Measurements from ENCODE around the gene NADSYN1. TPM values are rescaled to one million over a fixed set of nuclear protein-coding genes. Genes with fewer than 3 reads are reported as not detected.

Gene NADSYN1
- total RNA-seq, 1 donor from 2014 or later: 66.6 TPM

GRCh38 chr11:71463331-71464211 lies 10.6 kb downstream of the NADSYN1 start:
- peaks cover 37% of the 10 kb centered on the region for H3K36me3 Mint-ChIP-seq
- no peaks in the 10 kb centered on the region for H3K9me3 Mint-ChIP-seq
- TF ChIP-seq, protein P1, sequence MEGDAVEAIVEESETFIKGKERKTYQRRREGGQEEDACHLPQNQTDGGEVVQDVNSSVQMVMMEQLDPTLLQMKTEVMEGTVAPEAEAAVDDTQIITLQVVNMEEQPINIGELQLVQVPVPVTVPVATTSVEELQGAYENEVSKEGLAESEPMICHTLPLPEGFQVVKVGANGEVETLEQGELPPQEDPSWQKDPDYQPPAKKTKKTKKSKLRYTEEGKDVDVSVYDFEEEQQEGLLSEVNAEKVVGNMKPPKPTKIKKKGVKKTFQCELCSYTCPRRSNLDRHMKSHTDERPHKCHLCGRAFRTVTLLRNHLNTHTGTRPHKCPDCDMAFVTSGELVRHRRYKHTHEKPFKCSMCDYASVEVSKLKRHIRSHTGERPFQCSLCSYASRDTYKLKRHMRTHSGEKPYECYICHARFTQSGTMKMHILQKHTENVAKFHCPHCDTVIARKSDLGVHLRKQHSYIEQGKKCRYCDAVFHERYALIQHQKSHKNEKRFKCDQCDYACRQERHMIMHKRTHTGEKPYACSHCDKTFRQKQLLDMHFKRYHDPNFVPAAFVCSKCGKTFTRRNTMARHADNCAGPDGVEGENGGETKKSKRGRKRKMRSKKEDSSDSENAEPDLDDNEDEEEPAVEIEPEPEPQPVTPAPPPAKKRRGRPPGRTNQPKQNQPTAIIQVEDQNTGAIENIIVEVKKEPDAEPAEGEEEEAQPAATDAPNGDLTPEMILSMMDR (conservative IDR thresholded peaks at IDR 0.05): no peak
- peaks cover 13% of the 10 kb centered on the region for H3K4me1 Mint-ChIP-seq (ENCODE audit: unreplicated experiment)
- peak overlapping the region; percentile 48 for H3K27ac Mint-ChIP-seq
- no peak overlapping the region for H3K4me3 Mint-ChIP-seq
- no peaks in the 10 kb centered on the region for H3K27me3 Mint-ChIP-seq
- no peak for DNase-seq (ENCODE audit: extremely low spot score, unreplicated experiment)

DNA sequence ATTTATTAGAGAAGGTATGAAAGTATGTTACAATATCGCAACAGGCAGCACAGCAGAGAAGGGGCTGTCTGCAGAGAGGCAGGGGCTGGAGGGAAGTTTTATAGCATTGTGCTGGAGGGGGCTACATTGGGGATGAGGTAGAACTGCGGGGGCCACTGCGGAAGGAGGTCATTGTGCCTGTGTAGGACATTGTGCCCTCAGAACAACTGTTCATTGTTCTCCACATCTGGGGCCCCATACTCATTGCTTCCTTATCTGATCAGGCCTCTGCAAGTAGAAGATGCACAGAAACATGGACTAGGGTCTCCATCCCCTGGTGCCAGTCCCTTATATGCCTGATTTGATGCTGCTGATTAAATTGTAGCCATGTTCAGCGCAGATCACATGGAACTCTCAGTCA lies 12.1 kb downstream of the NADSYN1 start:
- H3K27me3 Mint-ChIP-seq: no peaks in the 10 kb centered on the region
- H3K27ac Mint-ChIP-seq: no peak overlapping the region
- H3K9me3 Mint-ChIP-seq: no peaks in the 10 kb centered on the region
- H3K4me1 Mint-ChIP-seq (ENCODE audit: unreplicated experiment): peaks cover 6% of the 10 kb centered on the region
- no peak for DNase-seq (ENCODE audit: extremely low spot score, unreplicated experiment)
- TF ChIP-seq, protein P1 (conservative IDR thresholded peaks at IDR 0.05): no peak
- peaks cover 36% of the 10 kb centered on the region for H3K36me3 Mint-ChIP-seq
- H3K4me3 Mint-ChIP-seq: no peak overlapping the region

DNA sequence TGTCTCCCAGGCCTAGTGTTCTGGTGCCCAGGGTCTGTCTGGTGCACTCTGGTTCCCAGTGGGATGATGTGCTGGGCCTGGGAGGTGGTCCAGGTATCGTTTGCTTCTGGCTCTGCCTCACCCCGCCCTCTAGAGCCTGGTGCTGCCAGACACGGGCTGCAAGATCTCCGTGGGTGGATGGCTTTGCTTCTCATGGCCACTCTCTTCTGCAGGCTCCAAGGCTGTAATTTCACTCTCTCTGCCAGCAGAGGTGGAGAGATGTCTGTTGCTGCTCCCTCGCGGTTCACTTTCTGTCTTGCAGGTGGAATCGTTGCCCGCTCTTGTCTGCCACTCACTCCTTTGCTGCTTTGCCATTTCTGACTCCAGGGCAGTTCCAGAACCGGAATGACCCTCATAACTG lies 13.4 kb downstream of the NADSYN1 start:
- TF ChIP-seq, protein P1 (conservative IDR thresholded peaks at IDR 0.05): no peak
- no peaks in the 10 kb centered on the region for H3K9me3 Mint-ChIP-seq
- H3K4me1 Mint-ChIP-seq (ENCODE audit: unreplicated experiment): peaks cover 14% of the 10 kb centered on the region
- no peak overlapping the region for H3K27ac Mint-ChIP-seq
- peaks cover 38% of the 10 kb centered on the region for H3K36me3 Mint-ChIP-seq
- H3K4me3 Mint-ChIP-seq: no peak overlapping the region
- no peaks in the 10 kb centered on the region for H3K27me3 Mint-ChIP-seq
- no peak for DNase-seq (ENCODE audit: extremely low spot score, unreplicated experiment)

GRCh38 chr11:71467164-71467563 lies 14.2 kb downstream of the NADSYN1 start:
- Mint-ChIP-seq H3K27ac (no peak overlapping the region), H3K27me3 (no peaks in the 10 kb centered on the region), H3K36me3 (peaks cover 38% of the 10 kb centered on the region), H3K4me1 (ENCODE audit: unreplicated experiment) (peaks cover 16% of the 10 kb centered on the region), H3K9me3 (no peaks in the 10 kb centered on the region), H3K4me3 (no peak overlapping the region)
- TF ChIP-seq, protein P1 (conservative IDR thresholded peaks at IDR 0.05): no peak
- no peak for DNase-seq (ENCODE audit: extremely low spot score, unreplicated experiment)

DNA sequence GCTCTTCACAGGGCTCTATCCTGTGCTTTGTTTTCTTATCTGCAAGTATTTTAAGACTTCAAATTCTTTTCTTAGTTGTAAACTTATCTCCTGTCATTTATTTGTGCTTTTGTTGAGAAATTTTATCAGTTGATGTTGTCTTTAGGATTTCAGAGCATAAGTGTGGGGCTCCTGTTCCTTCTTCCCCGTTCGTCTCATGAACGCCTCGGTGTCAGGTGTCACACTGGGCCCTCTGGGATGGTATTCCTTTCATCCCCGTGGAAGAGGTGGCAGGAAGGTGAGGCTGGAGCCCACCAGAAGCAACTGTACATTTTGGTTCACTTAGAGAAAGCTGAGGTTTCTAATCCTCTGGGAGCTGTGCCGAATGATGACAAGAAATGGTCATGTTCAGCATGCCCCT lies 17.9 kb downstream of the NADSYN1 start:
- no peak for DNase-seq (ENCODE audit: extremely low spot score, unreplicated experiment)
- Mint-ChIP-seq H3K36me3 (peaks cover 29% of the 10 kb centered on the region), H3K4me3 (no peak overlapping the region), H3K4me1 (ENCODE audit: unreplicated experiment) (peaks cover 10% of the 10 kb centered on the region), H3K27me3 (no peaks in the 10 kb centered on the region), H3K27ac (no peak overlapping the region), H3K9me3 (no peaks in the 10 kb centered on the region)
- TF ChIP-seq, protein P1 (conservative IDR thresholded peaks at IDR 0.05): no peak
